ENCODE data around the gene UGGT1.

The UGGT1 gene

GRCh38 chr2:128108166-128108565 is 17.2 kb downstream of the UGGT1 start:
- no peak for DNase-seq

- DNase-seq = no peak
Observed at GRCh38 chr2:128109243-128109642, 18.2 kb downstream of the UGGT1 start.

- no peak for DNase-seq
Observed at GRCh38 chr2:128115921-128116623, 25.1 kb downstream of the UGGT1 start.

GRCh38 chr2:128134573-128134972 is 43.6 kb downstream of the UGGT1 start:
- DNase-seq = no peak

GRCh38 chr2:128137094-128137616 is 46.2 kb downstream of the UGGT1 start:
- DNase-seq = no peak

GRCh38 chr2:128139624-128140023 is 48.6 kb downstream of the UGGT1 start:
- DNase-seq = no peak

- no peak for DNase-seq
Observed at GRCh38 chr2:128145651-128146050, 54.7 kb downstream of the UGGT1 start.

GRCh38 chr2:128153786-128154185 is 62.8 kb downstream of the UGGT1 start:
- DNase-seq = no peak

- no peak for DNase-seq
Observed at GRCh38 chr2:128154225-128154624, 63.2 kb downstream of the UGGT1 start.

- no peak for DNase-seq
Observed at GRCh38 chr2:128155970-128156369, 65.0 kb downstream of the UGGT1 start.

GRCh38 chr2:128156812-128157211 is 65.8 kb downstream of the UGGT1 start:
- no peak for DNase-seq

GRCh38 chr2:128157644-128158043 is 66.6 kb downstream of the UGGT1 start:
- DNase-seq = no peak

GRCh38 chr2:128158176-128158575 is 67.2 kb downstream of the UGGT1 start:
- DNase-seq = no peak

- DNase-seq = no peak
Observed at GRCh38 chr2:128159437-128159836, 68.4 kb downstream of the UGGT1 start.

GRCh38 chr2:128160616-128161275 is 69.7 kb downstream of the UGGT1 start:
- no peak for DNase-seq

- DNase-seq = no peak
Observed at GRCh38 chr2:128162266-128162665, 71.3 kb downstream of the UGGT1 start.

- no peak for DNase-seq
Observed at GRCh38 chr2:128164311-128164710, 73.3 kb downstream of the UGGT1 start.

- no peak for DNase-seq
Observed at GRCh38 chr2:128166746-128167353, 75.8 kb downstream of the UGGT1 start.

- DNase-seq = no peak
Observed at GRCh38 chr2:128169094-128169493, 78.1 kb downstream of the UGGT1 start.

GRCh38 chr2:128169497-128169896 is 78.5 kb downstream of the UGGT1 start:
- no peak for DNase-seq

GRCh38 chr2:128169933-128170709 is 79.1 kb downstream of the UGGT1 start:
- DNase-seq = no peak

- DNase-seq = no peak
Observed at GRCh38 chr2:128170776-128171175, 79.8 kb downstream of the UGGT1 start.

- no peak for DNase-seq
Observed at GRCh38 chr2:128172191-128172590, 81.2 kb downstream of the UGGT1 start.

Measured in left hindlimb (tissue), 1 donor.